Mononuclear cell (primary cell): Measurements from ENCODE around the gene TOP2A. TPM values are rescaled to one million over a fixed set of nuclear protein-coding genes. Genes with fewer than 3 reads are reported as not detected.

ENCODE experiments used
- H3K27me3 ChIP-seq: 2 replicates; pipeline ENCODE4 v1.6.0; 2011; ENCODE audit warnings: low read length, control low read depth; ENCODE audit not compliant: insufficient read depth
- H3K4me1 ChIP-seq: 2 replicates; pipeline ENCODE4 v1.5.1; 2011; ENCODE audit warnings: mild to moderate bottlenecking, low read length, control low read depth; ENCODE audit not compliant: insufficient read depth
- H3K4me3 ChIP-seq: 2 replicates; pipeline ENCODE4 v1.5.1; 2011; ENCODE audit warnings: mild to moderate bottlenecking, low read length, moderate library complexity
- H3K9me3 ChIP-seq: 2 replicates; pipeline ENCODE4 v1.5.1; 2011; ENCODE audit warnings: low read depth, mild to moderate bottlenecking, control low read depth, low read length
- total RNA-seq: library from RNA; depleted of rRNA; stranded (reverse); fragments of >200 nt; gene quantifications from one replicate; pipeline ENCODE4 v1.2.3, GENCODE V29; 2012

TOP2A gene
- total RNA-seq, 1 donor: 1.7 TPM

DNA sequence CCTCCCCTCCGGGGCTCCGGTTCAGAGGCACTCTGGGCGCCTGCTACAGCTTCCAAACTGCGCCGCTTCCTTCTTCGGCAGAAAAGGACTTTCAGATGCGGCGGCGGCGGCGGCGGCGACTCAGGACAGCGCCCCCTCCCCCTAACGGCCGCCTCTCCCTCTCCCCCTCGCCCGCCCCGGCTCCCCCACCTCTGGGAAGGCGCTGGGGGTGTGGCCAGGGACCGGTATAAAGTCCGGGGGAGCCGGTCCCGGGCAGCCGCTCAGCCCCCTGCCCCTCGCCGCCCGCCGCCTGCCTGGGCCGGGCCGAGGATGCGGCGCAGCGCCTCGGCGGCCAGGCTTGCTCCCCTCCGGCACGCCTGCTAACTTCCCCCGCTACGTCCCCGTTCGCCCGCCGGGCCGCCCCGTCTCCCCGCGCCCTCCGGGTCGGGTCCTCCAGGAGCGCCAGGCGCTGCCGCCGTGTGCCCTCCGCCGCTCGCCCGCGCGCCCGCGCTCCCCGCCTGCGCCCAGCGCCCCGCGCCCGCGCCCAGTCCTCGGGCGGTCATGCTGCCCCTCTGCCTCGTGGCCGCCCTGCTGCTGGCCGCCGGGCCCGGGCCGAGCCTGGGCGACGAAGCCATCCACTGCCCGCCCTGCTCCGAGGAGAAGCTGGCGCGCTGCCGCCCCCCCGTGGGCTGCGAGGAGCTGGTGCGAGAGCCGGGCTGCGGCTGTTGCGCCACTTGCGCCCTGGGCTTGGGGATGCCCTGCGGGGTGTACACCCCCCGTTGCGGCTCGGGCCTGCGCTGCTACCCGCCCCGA, 25.7 kb upstream of the TOP2A start, which contains the start of gene IGFBP4:
Gene IGFBP4, plus strand, starts transcription at position 255 of the 792 bp plus-strand sequence. Its CDS starts 286 bp downstream, at position 541.
- Histone ChIP-seq H3K4me3 (peak within 1 kb of the TSS; percentile 31), H3K4me1 (peaks cover 35% of the 10 kb centered on the region), H3K9me3 (no peaks in the 10 kb centered on the region), H3K27me3 (peaks cover 5% of the 10 kb centered on the region)

GRCh38 chr17:40442392-40443195, 24.9 kb upstream of the TOP2A start:
- H3K27me3 ChIP-seq: peaks cover 5% of the 10 kb centered on the region
- no peak overlapping the region for H3K4me3 ChIP-seq
- peaks cover 27% of the 10 kb centered on the region for H3K4me1 ChIP-seq
- no peaks in the 10 kb centered on the region for H3K9me3 ChIP-seq

DNA sequence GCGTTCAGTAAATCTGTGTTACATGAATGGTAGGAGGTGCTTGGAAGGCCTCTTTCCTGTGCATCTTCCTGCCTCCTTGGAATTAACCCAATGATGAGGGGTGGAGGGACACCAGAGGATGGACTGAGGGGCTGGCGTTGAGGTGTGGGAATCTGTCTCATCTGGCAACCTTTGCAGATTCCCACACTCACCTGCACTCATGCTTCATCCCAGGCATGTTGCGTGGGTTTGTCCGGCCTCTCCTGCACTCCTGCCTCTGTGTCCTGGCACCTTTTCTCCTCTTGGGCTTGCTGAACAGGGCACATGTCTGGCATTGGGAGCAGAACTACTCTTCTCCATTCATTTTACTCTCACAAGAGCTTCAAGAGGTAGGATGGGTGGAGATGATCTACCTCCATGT, 22.5 kb upstream of the TOP2A start:
- H3K27me3 ChIP-seq: peaks cover 5% of the 10 kb centered on the region
- peaks cover 29% of the 10 kb centered on the region for H3K4me1 ChIP-seq
- no peaks in the 10 kb centered on the region for H3K9me3 ChIP-seq
- H3K4me3 ChIP-seq: no peak overlapping the region

GRCh38 chr17:40437095-40437732, 19.5 kb upstream of the TOP2A start:
- H3K4me3 ChIP-seq: no peak overlapping the region
- H3K9me3 ChIP-seq: no peaks in the 10 kb centered on the region
- peaks cover 7% of the 10 kb centered on the region for H3K4me1 ChIP-seq
- no peaks in the 10 kb centered on the region for H3K27me3 ChIP-seq

DNA sequence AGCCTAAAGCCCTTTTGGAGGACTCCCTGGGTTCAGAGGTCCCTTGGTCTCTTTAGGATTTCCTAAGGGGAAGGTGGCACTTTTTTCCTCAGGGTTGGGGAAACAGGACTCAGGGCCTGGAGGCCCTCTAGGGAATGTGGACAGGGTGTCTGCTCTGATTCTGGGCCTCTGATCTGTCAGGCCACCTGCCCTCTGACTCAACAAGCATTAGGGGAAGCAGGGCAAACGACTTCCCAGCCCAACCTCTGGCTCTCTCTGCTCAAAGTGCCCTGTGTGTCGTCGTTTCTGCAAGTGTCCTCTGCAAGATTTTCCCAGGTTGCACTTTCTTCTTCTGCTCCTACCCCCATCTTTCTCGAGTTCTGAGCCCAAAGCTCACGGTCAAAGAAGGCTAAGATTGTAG, 18.9 kb upstream of the TOP2A start:
- H3K27me3 ChIP-seq: no peaks in the 10 kb centered on the region
- H3K9me3 ChIP-seq: no peaks in the 10 kb centered on the region
- no peak overlapping the region for H3K4me3 ChIP-seq
- peaks cover 7% of the 10 kb centered on the region for H3K4me1 ChIP-seq

GRCh38 chr17:40433551-40434415, 16.1 kb upstream of the TOP2A start:
- Histone ChIP-seq H3K4me1 (peaks cover 7% of the 10 kb centered on the region), H3K27me3 (no peaks in the 10 kb centered on the region), H3K9me3 (no peaks in the 10 kb centered on the region), H3K4me3 (no peak overlapping the region)

DNA sequence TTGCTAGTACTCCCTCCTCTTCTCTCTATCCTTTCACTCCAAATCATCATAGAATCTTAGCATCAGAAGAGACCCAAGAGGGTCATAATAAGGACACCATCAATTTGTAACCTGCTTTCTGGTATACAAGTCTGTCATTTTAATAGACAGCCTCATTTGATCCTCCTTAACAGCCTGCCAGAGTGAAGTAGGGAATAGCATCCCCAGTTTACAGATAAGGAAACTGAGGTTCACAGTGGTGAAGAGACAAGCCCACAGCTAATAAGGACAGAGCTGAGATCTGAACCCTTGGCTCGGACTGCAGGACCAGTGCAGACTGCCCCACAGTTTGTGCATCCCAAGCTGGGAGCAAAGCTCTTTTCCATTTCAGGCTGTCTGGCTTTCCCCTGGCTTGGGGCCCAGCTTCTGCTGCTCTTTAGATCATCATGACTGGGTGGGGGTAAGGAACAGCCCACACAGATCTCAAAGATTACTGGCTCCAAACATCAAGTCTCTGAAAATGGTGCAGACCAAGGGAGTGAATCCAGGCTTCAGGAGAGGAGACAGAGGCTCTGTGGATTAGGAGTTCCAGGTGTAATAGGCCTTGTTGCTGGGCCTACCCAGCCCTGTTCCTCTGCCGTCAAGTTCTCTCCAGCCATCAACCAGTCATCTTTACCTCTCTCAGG, 15.3 kb upstream of the TOP2A start:
- Histone ChIP-seq H3K9me3 (no peaks in the 10 kb centered on the region), H3K27me3 (no peaks in the 10 kb centered on the region), H3K4me3 (no peak overlapping the region), H3K4me1 (peaks cover 7% of the 10 kb centered on the region)

DNA sequence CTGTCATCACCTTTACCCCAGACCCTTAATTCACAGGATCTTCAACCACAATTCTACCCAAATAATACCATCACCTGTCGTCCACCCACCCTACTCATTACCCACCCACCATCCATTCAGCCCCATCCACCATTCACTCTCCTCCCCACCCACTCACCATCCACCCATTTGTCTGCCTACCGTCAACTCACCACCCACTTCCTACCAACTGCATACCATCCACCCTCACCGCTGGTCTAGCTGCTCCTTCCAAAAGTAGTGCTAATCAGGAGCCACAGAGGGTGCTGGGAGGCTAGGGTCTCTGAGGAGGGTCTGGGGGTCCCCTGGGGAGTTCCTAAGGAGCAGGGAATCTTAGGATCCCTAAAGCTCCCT, 13.5 kb upstream of the TOP2A start:
- H3K4me1 ChIP-seq: peaks cover 14% of the 10 kb centered on the region
- no peaks in the 10 kb centered on the region for H3K9me3 ChIP-seq
- H3K27me3 ChIP-seq: no peaks in the 10 kb centered on the region
- no peak overlapping the region for H3K4me3 ChIP-seq

DNA sequence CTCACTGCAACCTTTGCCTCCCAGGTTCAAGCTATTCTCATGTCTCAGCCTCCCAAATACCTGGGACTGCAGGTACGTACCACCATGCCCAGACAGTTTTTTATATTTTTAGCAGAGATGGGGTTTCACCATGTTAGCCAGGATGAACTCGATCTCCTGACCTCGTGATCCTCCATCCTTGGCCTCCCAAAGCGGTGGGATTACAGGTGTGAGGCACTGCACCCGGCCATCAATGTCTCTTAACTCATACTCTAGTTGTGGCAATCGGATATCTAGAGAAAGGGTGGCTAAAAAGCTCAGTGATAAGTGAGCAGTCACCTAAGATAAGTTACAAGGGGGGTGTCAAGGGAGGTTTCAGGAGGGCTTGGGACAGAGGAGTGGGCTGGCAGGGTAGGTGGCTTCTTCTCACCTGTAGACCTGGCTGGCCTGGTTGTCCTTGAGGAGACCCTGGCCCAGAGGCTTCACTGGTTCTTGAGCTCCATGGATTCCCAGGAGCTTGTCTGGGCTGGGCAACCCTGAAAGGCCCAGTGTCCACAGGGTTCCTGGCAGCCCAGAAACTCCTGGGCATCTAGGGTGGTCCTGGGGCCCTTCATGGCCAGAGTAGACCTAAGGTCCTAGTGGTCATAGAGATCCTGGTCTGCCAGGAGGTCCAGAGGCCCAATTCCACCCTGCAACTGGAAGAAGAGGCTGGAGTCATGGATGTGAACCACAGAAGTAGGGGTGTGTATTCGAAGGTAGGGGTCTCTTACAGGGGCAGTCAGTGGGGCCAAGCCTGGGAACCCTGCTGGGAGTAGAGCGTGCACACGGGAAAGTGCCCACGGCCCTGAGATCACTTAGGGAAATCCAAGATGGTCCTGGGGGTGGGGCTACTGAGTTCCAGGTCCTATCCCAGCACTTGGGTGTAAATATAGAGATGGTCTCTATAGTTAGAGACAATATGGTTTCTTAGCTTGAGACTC, 12.9 kb upstream of the TOP2A start:
- H3K4me3 ChIP-seq: no peak overlapping the region
- peaks cover 21% of the 10 kb centered on the region for H3K4me1 ChIP-seq
- no peaks in the 10 kb centered on the region for H3K27me3 ChIP-seq
- no peaks in the 10 kb centered on the region for H3K9me3 ChIP-seq

GRCh38 chr17:40427002-40427491, 9.4 kb upstream of the TOP2A start:
- Histone ChIP-seq H3K27me3 (no peaks in the 10 kb centered on the region), H3K4me3 (no peak overlapping the region), H3K9me3 (no peaks in the 10 kb centered on the region), H3K4me1 (peaks cover 31% of the 10 kb centered on the region)

DNA sequence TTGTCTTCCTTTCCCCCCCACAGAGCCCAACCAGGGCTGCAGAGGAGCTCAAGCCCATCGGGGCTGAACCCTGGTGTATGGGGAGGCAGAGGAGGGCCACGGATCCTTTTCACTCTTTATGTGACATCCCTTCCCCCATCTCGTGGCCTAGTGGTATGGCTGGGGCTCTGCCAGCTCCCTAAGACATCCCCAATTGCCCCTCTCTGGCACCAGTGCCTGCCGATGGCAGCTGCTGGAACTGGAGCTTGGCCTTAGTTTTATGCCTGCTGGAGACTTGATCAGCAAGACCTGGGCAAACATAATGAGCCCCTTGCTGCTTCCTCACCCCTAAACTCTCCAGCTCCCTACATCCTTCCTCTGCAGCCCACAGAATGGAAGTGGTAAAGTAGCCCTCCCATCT, 8.0 kb upstream of the TOP2A start:
- H3K4me3 ChIP-seq: no peak overlapping the region
- H3K4me1 ChIP-seq: peaks cover 31% of the 10 kb centered on the region
- no peaks in the 10 kb centered on the region for H3K9me3 ChIP-seq
- no peaks in the 10 kb centered on the region for H3K27me3 ChIP-seq

GRCh38 chr17:40422990-40423633, 5.4 kb upstream of the TOP2A start:
- peaks cover 51% of the 10 kb centered on the region for H3K4me1 ChIP-seq
- no peaks in the 10 kb centered on the region for H3K9me3 ChIP-seq
- no peak overlapping the region for H3K4me3 ChIP-seq
- H3K27me3 ChIP-seq: no peaks in the 10 kb centered on the region
